Measurements from ENCODE around the gene SCN4B. TPM values are rescaled to one million over a fixed set of nuclear protein-coding genes. Genes with fewer than 3 reads are reported as not detected.

SCN4B gene
- total and polyA plus RNA-seq, 4 donors = 0.05 to 0.67 (median 0.42) TPM; not detected in 1

GRCh38 chr11:118147502-118147901 is 5.1 kb downstream of the SCN4B start:
- no peak for DNase-seq (ENCODE audit: low spot score)
- 76% methylated on average over 3 of the region's 3 CpGs for WGBS
- Histone ChIP-seq H3K27me3 (ENCODE audit: control insufficient read depth in 4 of 4, insufficient read depth in 4 of 4, low read length in 3 of 4) (peaks cover 0 to 5% (median 2%) of the 10 kb centered on the region in 4 donors), H3K9ac (ENCODE audit: low read depth in 1 of 2, low read length in 2 of 2) (no peak overlapping the region), H3K27ac (ENCODE audit: low read depth in 1 of 2, low read length in 2 of 2) (no peak overlapping the region), H3K36me3 (ENCODE audit: control insufficient read depth in 4 of 4, insufficient read depth in 3 of 4, low read depth in 1 of 4, low read length in 3 of 4) (no peaks in the 10 kb centered on the region), H3K9me3 (ENCODE audit: control insufficient read depth in 4 of 4, low read length in 3 of 4) (no peaks in the 10 kb centered on the region), H3K4me1 (ENCODE audit: control insufficient read depth in 4 of 4, insufficient read depth in 4 of 4, low read length in 3 of 4) (peaks cover 0 to 13% (median 1%) of the 10 kb centered on the region in 4 donors), H3K4me3 (ENCODE audit: low read depth in 1 of 3, low read length in 3 of 3) (no peak overlapping the region)
- no peak for TF ChIP-seq SP1 (IDR thresholded peaks at IDR 0.05)

- H3K9me3 ChIP-seq (ENCODE audit: control insufficient read depth in 4 of 4, low read length in 3 of 4) = no peaks in the 10 kb centered on the region
- peaks cover 0 to 5% (median 0%) of the 10 kb centered on the region in 4 donors for H3K27me3 ChIP-seq (ENCODE audit: control insufficient read depth in 4 of 4, insufficient read depth in 4 of 4, low read length in 3 of 4)
- DNase-seq (ENCODE audit: low spot score) = no peak
- no peaks in the 10 kb centered on the region for H3K36me3 ChIP-seq (ENCODE audit: control insufficient read depth in 4 of 4, insufficient read depth in 3 of 4, low read depth in 1 of 4, low read length in 3 of 4)
- no peak overlapping the region for H3K9ac ChIP-seq (ENCODE audit: low read depth in 1 of 2, low read length in 2 of 2)
- no peak overlapping the region for H3K27ac ChIP-seq (ENCODE audit: low read depth in 1 of 2, low read length in 2 of 2)
- no peak overlapping the region for H3K4me3 ChIP-seq (ENCODE audit: low read depth in 1 of 3, low read length in 3 of 3)
- TF ChIP-seq SP1 (IDR thresholded peaks at IDR 0.05) (no peak), MAX (IDR thresholded peaks at IDR 0.05) (no peak), FOXA1 (IDR thresholded peaks at IDR 0.05) (no peak), NR2F2 (IDR thresholded peaks at IDR 0.05) (no peak), RAD21 (IDR thresholded peaks at IDR 0.05) (no peak), JUND (IDR thresholded peaks at IDR 0.05) (no peak), TAF1 (conservative IDR thresholded peaks at IDR 0.05) (no peak), FOXA2 (IDR thresholded peaks at IDR 0.05) (no peak), EGR1 (IDR thresholded peaks at IDR 0.05; ENCODE audit: low read depth in 2 of 2) (no peak), YY1 (IDR thresholded peaks at IDR 0.05) (no peak), CTCF (IDR thresholded peaks at IDR 0.05; ENCODE audit: low read depth, low read length, missing input control) (no peak), REST (IDR thresholded peaks at IDR 0.05) (no peak), GABPA (IDR thresholded peaks at IDR 0.05 in 1 of 2, conservative IDR thresholded peaks at IDR 0.05 in 1 of 2) (no peak), HNF4G (IDR thresholded peaks at IDR 0.05) (no peak), RXRA (IDR thresholded peaks at IDR 0.05) (no peak), ZBTB33 (IDR thresholded peaks at IDR 0.05) (no peak), HNF4A (conservative IDR thresholded peaks at IDR 0.05) (no peak)
- H3K4me1 ChIP-seq (ENCODE audit: control insufficient read depth in 4 of 4, insufficient read depth in 4 of 4, low read length in 3 of 4) = peaks cover 0 to 11% (median 1%) of the 10 kb centered on the region in 4 donors
- 93% methylated on average over 6 of the region's 6 CpGs for WGBS
These were observed 6.1 kb downstream of the SCN4B start for GRCh38 chr11:118146554-118146953.
